Astrocyte of the cerebellum (primary cell): ENCODE measurements around the gene NRG3.

ENCODE experiments used
- DNase-seq: peaks from one replicate; pipeline ENCODE4 v3.0.0-alpha.2; 2011; ENCODE audit warnings: low read depth
- H3K4me3 ChIP-seq: 2 replicates; pipeline ENCODE4 v1.5.1; 2011; ENCODE audit warnings: mild to moderate bottlenecking, low read depth, low read length, moderate library complexity
- in situ Hi-C: cut with HindIII; loops from 2 replicates; pipeline ENCODE4 v1.10.0; 2017; ENCODE audit warnings: low sequenced_read_pairs
- TF ChIP-seq, protein P1 (sequence below): IDR thresholded peaks from 2 replicates; pipeline ENCODE4 v1.5.1; 2012; ENCODE audit warnings: low read length, low read depth, moderate library complexity, mild to moderate bottlenecking; ENCODE audit errors: missing control alignments

Gene NRG3

DNA sequence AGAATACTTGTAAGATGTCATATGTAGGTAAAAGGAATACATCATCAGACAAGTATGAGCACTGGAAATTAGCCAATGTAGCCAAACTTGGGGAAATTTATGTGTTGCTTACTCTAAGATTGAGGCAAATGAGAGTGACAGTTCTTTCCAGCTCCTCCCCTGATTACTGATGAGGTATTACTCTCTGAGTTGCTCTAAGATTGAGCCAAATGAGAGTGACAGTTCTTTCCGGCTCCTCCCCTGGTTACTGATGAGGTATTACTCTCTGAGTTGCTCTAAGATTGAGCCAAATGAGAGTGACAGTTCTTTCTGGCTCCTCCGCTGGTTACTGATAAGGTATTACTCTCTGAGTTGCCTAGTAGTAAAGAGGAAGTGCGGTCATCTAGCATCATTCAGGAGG lies 435.8 kb downstream of the NRG3 start:
- DNase-seq = no peak
- in situ Hi-C loops = no loop called here
- no peak overlapping the region for H3K4me3 ChIP-seq
- TF ChIP-seq, protein P1, sequence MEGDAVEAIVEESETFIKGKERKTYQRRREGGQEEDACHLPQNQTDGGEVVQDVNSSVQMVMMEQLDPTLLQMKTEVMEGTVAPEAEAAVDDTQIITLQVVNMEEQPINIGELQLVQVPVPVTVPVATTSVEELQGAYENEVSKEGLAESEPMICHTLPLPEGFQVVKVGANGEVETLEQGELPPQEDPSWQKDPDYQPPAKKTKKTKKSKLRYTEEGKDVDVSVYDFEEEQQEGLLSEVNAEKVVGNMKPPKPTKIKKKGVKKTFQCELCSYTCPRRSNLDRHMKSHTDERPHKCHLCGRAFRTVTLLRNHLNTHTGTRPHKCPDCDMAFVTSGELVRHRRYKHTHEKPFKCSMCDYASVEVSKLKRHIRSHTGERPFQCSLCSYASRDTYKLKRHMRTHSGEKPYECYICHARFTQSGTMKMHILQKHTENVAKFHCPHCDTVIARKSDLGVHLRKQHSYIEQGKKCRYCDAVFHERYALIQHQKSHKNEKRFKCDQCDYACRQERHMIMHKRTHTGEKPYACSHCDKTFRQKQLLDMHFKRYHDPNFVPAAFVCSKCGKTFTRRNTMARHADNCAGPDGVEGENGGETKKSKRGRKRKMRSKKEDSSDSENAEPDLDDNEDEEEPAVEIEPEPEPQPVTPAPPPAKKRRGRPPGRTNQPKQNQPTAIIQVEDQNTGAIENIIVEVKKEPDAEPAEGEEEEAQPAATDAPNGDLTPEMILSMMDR = no peak

DNA sequence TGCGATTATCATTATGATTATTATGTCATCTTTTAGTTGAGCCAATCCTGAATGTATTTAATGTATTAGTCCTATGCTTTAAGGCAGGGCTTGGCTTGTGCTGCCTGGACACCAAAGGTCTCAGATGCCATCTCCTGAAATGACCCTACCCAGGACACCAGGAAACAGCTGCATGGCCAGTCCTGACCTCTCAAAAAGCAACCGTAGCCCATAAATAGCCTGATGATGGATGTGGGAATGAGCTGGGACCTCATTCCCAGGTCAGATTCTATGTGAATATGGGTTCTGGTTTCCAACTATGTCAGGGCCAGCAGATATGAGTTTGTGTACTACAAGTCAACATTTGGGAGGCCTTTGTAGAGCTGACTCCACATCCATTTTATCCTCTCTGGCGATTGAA lies 438.4 kb downstream of the NRG3 start:
- TF ChIP-seq, protein P1 = no peak
- in situ Hi-C loops = no loop called here
- DNase-seq = no peak
- H3K4me3 ChIP-seq = no peak overlapping the region

DNA sequence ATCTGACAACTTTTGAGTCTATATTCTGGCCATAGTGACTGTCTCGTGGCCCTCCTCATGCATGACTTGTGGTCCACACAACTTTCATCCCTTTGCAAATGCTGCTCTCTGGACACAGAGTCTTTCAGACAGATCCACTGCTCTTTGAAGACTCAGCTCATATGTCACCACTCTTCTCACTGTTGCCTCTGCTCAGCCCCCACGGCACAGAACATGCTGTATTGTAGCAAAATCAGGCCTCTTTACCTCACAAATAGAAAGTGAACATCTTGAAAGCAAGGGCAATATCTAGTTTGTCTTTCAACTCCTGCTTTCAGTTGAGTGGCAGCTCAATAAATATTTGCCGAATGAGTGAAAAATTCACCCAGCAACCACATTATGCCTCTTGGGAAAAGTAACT lies 443.5 kb downstream of the NRG3 start:
- TF ChIP-seq, protein P1 = no peak
- no peak overlapping the region for H3K4me3 ChIP-seq
- in situ Hi-C loops = no loop called here
- no peak for DNase-seq

DNA sequence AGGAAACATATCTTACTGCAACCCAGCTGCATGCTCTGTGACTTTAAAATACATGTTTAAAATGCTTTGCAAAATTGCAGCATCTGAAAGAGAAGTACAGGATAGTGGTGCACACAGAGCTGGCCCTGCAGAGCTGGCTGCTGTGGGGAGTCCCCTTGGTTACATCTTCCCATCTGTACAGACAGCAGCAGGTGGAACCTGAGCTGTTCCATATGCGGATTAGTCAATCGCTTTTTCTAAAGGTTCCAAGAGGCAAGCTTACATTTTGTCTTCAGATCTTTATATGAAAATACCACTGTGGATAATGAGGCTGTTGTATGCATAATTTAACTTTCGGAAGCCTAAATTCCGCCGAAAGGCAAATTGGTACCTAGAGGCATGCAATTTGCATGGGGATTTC lies 444.1 kb downstream of the NRG3 start:
- DNase-seq = no peak
- in situ Hi-C loops = no loop called here
- no peak overlapping the region for H3K4me3 ChIP-seq
- TF ChIP-seq, protein P1 = no peak

DNA sequence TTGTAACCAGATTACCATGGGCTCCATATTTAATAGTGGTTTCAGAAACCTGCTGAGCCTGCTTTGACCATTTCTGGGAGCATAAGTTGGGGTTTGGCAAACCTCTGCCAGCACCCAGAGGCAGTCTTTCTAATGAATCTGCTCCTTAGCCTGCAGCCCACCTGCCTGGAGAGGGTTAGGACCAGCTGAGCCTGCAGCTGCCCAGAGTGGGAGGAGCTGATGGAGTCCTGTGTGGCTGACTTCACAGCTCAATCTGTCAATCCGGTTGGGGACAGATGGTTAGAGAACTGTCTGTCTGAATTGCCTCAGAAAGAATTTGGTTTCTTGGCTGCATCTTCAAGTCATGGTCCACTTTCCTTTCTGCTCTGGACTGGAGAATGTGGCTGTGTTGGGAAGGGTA lies 444.6 kb downstream of the NRG3 start:
- DNase-seq = no peak
- H3K4me3 ChIP-seq = no peak overlapping the region
- TF ChIP-seq, protein P1 = no peak
- in situ Hi-C loops = no loop called here

DNA sequence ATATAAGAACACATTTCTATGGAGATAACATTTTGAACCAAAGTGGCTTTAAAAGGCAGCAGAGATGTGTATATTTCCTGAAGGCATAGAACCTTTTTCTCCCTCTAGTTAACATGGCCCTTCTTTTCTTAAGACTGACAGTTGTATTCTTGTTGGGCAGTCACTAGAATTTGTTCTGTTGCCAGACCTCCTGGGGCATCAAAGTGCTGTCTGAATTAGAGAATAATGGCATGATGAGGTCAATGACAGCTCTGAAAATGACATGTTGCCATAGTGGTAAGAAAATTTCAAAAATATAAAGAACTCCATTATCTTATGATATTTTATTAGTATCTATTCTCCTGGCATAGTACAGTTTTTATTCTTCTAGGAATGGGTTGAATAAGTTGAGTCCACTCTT lies 446.7 kb downstream of the NRG3 start:
- H3K4me3 ChIP-seq = no peak overlapping the region
- no peak for DNase-seq
- TF ChIP-seq, protein P1 = no peak
- in situ Hi-C loops = no loop called here

DNA sequence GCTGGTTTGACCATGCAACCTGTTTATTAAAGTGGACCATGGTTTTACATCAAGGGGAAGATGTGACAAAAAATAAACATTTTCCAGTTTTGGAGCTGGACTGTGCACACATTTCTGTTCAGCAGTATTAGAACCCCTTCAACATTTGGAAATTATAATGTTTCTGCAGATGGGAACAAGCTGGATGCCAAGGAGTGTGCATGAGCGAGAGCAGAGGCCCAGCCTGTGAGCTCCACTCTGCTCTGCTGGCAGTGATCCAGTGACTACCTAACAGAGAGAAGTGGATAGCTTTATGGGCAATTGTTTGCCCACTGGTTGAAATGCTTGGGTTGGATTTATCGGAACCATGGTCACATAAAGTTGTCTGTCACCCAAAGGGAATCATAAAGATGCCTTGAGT lies 456.7 kb downstream of the NRG3 start:
- H3K4me3 ChIP-seq = no peak overlapping the region
- DNase-seq = no peak
- in situ Hi-C loops = no loop called here
- TF ChIP-seq, protein P1 = no peak
